ENCODE measurements around the gene CCDC167.

DNA sequence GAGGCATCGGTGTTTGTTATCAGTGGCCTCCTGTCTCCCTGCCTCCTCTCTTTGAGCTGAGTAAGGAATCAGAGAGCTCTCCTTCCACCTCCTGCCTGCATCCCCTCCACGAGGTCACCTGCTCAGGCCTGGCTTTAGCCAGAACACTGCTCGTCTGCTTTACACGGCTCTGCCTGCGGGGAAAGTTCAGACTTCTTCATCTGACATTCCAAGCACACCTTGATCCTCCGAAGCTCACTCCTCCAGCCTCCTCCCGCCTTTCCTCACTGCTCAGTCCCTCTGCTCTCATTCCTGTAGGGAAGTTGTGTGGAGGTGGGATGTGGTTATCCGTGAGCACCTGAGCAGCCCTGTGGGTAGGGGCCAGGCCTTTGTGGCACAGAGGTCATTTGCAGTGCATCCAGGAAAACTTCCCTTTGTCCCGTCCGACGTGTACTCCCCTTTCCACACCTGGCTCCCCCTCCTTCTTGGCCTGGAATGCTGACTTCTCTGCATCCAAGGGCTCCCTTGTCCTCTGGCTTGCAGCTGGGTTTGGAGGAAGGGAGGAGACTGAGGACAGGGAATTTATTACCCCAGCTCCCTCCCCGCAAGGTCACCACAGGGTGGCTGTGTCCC, 12.8 kb upstream of the CCDC167 start:
- no peak for TF ChIP-seq YY1 (IDR thresholded peaks at IDR 0.05; ENCODE audit: insufficient read depth, insufficient read length)
- TF ChIP-seq ZNF274 (IDR thresholded peaks at IDR 0.05; ENCODE audit: low read depth, low read length): no peak

Measured in NT2/D1 (cell line).